Spleen (tissue), 7 donors: Measurements from ENCODE around the gene TMEM35B.

Experiments
- POLR2A ChIP-seq, 3 donors: fragments of 450-650 bp; IDR thresholded peaks; one replicate each; pipeline ENCODE4 v1.5.1; 2017; ENCODE audit warnings: antibody characterized with exemption in 3 of 3, mild to moderate bottlenecking in 1 of 3
- POLR2AphosphoS5 ChIP-seq, 3 donors: sonication (generic); formaldehyde crosslinking; IDR thresholded peaks; one replicate each; pipeline ENCODE4 v1.5.1; 2017; ENCODE audit warnings: antibody characterized with exemption in 3 of 3
- TF ChIP-seq, protein P1 (sequence below), 11 experiments: fragments of 200-600 bp in 7 of 11; fragments of 450-650 bp in 4 of 11; sonication (generic) in 4 of 11; IDR thresholded peaks in 8 of 11; conservative IDR thresholded peaks in 3 of 11; 1 replicate in 7 of 11; 2 replicates in 4 of 11; pipeline versions ENCODE4 v1.4.0 to v1.8.0; 2016 to 2021; ENCODE audit warnings: antibody characterized with exemption in 11 of 11, inconsistent platforms in 4 of 11, mild to moderate bottlenecking in 1 of 11
- donor health status: DM: no; HTN: no; CAD: no; lungs with moderate emphysema.
- donor health status: DM: no; HTN: no; CAD: no.
- donor health status: DM: no; HTN: no; CAD: no.

DNA sequence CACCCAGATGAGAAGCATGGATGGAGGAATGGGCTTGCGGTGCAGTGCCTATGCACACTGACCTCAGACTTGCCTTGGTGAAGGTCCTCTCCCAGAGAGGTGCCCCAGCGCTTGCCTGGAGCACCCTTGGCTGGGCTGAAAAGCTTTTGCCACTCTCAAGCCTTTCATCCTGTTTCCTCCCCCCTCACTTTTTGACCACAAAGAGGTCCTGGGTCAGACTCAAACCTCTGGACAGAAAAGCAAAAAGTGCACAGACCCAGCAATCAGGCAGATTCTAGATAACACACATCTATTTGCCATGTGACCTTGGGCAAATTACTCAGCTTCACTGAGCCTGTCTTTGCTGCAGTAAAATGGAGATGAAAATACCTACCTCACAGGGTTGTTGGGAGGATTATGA lies 7.3 kb downstream of the TMEM35B start:
- TF ChIP-seq POLR2A (IDR thresholded peaks at IDR 0.05), result no peak
- TF ChIP-seq, protein P1, sequence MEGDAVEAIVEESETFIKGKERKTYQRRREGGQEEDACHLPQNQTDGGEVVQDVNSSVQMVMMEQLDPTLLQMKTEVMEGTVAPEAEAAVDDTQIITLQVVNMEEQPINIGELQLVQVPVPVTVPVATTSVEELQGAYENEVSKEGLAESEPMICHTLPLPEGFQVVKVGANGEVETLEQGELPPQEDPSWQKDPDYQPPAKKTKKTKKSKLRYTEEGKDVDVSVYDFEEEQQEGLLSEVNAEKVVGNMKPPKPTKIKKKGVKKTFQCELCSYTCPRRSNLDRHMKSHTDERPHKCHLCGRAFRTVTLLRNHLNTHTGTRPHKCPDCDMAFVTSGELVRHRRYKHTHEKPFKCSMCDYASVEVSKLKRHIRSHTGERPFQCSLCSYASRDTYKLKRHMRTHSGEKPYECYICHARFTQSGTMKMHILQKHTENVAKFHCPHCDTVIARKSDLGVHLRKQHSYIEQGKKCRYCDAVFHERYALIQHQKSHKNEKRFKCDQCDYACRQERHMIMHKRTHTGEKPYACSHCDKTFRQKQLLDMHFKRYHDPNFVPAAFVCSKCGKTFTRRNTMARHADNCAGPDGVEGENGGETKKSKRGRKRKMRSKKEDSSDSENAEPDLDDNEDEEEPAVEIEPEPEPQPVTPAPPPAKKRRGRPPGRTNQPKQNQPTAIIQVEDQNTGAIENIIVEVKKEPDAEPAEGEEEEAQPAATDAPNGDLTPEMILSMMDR (IDR thresholded peaks at IDR 0.05 in 8 of 11, conservative IDR thresholded peaks at IDR 0.05 in 3 of 11), result no peak
- TF ChIP-seq POLR2AphosphoS5 (IDR thresholded peaks at IDR 0.05), result no peak
